Stomach smooth muscle (tissue), 2 donors: ENCODE results near the gene EHD2.

Experiments used
- H3K27ac ChIP-seq: one replicate; pipeline ENCODE4 v1.7.0; 2013; ENCODE audit warnings: mild to moderate bottlenecking, low read length, inconsistent platforms
- H3K27me3 ChIP-seq, 2 donors: one replicate each; pipeline ENCODE4 v1.7.0; 2013; ENCODE audit warnings: low read length in 2 of 2; ENCODE audit not compliant: insufficient read depth in 2 of 2, control insufficient read depth in 1 of 2
- H3K36me3 ChIP-seq, 2 donors: one replicate each; pipeline ENCODE4 v1.7.0; 2013; ENCODE audit warnings: low read length in 2 of 2; ENCODE audit not compliant: control insufficient read depth in 2 of 2, insufficient read depth in 2 of 2
- H3K4me1 ChIP-seq: one replicate; pipeline ENCODE4 v1.7.0; 2013; ENCODE audit warnings: low read length; ENCODE audit not compliant: control insufficient read depth, insufficient read depth
- H3K4me3 ChIP-seq, 2 donors: one replicate each; pipeline ENCODE4 v1.7.0; 2013; ENCODE audit warnings: low read length in 2 of 2
- H3K9ac ChIP-seq, 2 donors: one replicate each; pipeline ENCODE4 v1.7.0; 2013; ENCODE audit warnings: low read length in 2 of 2, mild to moderate bottlenecking in 1 of 2
- H3K9me3 ChIP-seq, 2 donors: one replicate each; pipeline ENCODE4 v1.7.0; 2013; ENCODE audit warnings: low read length in 2 of 2; ENCODE audit not compliant: control insufficient read depth in 2 of 2
- donor health status: healthy.
- donor health status: Pancreatic carcinoma.

EHD2 gene

GRCh38 chr19:47691782-47692181 lies 21.4 kb upstream of the EHD2 start:
- Histone ChIP-seq H3K9me3 (peaks cover 0 to 2% of the 10 kb centered on the region in 2 donors), H3K27ac (no peak overlapping the region), H3K36me3 (peaks cover 5 to 9% of the 10 kb centered on the region in 2 donors)

GRCh38 chr19:47693489-47693888 lies 19.7 kb upstream of the EHD2 start:
- peaks cover 5 to 9% of the 10 kb centered on the region in 2 donors for H3K36me3 ChIP-seq

More at GRCh38 chr19:47691782-47692181, 21.4 kb upstream of the EHD2 start:
- H3K27me3 ChIP-seq: no peaks in the 10 kb centered on the region
- no peak overlapping the region for H3K4me3 ChIP-seq
- H3K4me1 ChIP-seq: no peaks in the 10 kb centered on the region
- no peak overlapping the region for H3K9ac ChIP-seq

DNA sequence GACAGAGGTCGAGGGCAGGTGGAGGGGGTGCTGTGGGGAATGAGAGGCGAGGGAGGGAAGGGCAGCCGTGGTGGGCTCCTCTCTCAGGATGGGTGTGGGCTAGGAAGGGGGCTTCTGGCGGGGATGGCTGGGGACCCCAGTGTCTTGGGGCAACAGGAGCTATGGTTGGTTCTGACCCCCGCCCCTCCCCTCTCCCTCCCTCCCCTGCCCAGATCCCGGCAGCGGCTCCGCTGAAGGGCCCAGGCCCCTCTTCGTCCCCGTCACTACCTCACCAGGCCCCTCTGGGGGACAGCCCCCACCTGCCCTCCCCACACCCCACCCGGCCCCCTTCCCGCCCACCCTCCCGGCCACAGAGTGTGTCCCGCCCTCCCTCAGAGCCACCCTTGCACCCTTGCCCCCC lies 19.3 kb upstream of the EHD2 start:
- Histone ChIP-seq H3K27ac (no peak overlapping the region), H3K27me3 (no peaks in the 10 kb centered on the region), H3K9ac (no peak overlapping the region), H3K36me3 (peaks cover 9 to 11% of the 10 kb centered on the region in 2 donors), H3K4me3 (no peak overlapping the region), H3K4me1 (no peaks in the 10 kb centered on the region), H3K9me3 (peaks cover 0 to 2% of the 10 kb centered on the region in 2 donors)

More at GRCh38 chr19:47693489-47693888, 19.7 kb upstream of the EHD2 start:
- Histone ChIP-seq H3K9ac (no peak overlapping the region), H3K27me3 (no peaks in the 10 kb centered on the region), H3K27ac (no peak overlapping the region), H3K4me1 (no peaks in the 10 kb centered on the region), H3K4me3 (no peak overlapping the region), H3K9me3 (peaks cover 0 to 2% of the 10 kb centered on the region in 2 donors)

DNA sequence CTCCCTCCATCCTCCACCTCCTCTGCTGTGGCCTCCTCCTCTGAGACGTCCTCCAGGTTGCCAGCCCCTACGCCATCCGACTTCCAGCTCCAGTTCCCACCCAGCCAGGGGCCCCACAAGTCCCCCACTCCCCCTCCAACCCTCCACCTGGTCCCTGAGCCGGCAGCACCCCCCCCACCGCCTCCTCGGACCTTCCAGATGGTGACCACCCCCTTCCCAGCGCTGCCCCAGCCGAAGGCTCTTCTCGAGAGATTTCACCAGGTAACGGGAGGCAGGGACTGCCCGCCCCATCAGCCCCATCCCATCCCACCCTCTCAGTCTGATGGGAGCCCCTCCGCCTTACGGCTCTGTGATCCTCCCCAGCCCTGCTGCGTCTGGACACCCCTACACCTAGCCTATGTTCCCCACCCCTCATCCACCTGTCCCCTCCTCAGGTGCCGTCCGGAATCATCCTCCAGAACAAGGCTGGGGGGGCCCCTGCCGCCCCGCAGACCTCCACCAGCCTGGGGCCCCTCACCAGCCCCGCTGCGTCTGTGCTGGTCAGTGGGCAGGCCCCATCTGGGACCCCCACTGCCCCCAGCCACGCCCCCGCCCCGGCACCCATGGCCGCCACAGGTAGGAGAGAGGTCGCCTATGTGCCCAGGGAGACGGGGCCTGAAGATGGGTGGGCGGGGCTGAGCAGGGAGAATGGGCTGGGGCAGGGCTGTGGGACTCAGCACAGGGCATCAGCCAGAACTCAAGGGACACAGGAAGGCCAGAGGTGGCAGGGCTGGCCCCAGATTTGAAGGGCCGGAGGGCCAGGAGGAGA lies 18.6 kb upstream of the EHD2 start:
- Histone ChIP-seq H3K9me3 (peaks cover 0 to 2% of the 10 kb centered on the region in 2 donors), H3K36me3 (peaks cover 13 to 16% of the 10 kb centered on the region in 2 donors), H3K9ac (no peak overlapping the region), H3K4me1 (no peaks in the 10 kb centered on the region), H3K27ac (no peak overlapping the region), H3K27me3 (no peaks in the 10 kb centered on the region), H3K4me3 (no peak overlapping the region)

GRCh38 chr19:47695533-47696262 lies 17.5 kb upstream of the EHD2 start:
- no peaks in the 10 kb centered on the region for H3K4me1 ChIP-seq
- peaks cover 0 to 2% of the 10 kb centered on the region in 2 donors for H3K9me3 ChIP-seq
- H3K27me3 ChIP-seq: no peaks in the 10 kb centered on the region
- peaks cover 17 to 21% of the 10 kb centered on the region in 2 donors for H3K36me3 ChIP-seq
- H3K4me3 ChIP-seq: no peak overlapping the region
- peak overlapping the region in 1 of 2 donors; percentile 2 for H3K9ac ChIP-seq
- no peak overlapping the region for H3K27ac ChIP-seq

GRCh38 chr19:47696635-47697034 lies 16.6 kb upstream of the EHD2 start:
- H3K27ac ChIP-seq: no peak overlapping the region
- no peaks in the 10 kb centered on the region for H3K9me3 ChIP-seq
- peaks cover 12 to 21% of the 10 kb centered on the region in 2 donors for H3K36me3 ChIP-seq
- no peak overlapping the region for H3K9ac ChIP-seq
- no peak overlapping the region for H3K4me3 ChIP-seq
- H3K27me3 ChIP-seq: no peaks in the 10 kb centered on the region
- no peaks in the 10 kb centered on the region for H3K4me1 ChIP-seq

GRCh38 chr19:47697863-47698609 lies 15.2 kb upstream of the EHD2 start:
- Histone ChIP-seq H3K4me1 (no peaks in the 10 kb centered on the region), H3K36me3 (peaks cover 12 to 19% of the 10 kb centered on the region in 2 donors), H3K9me3 (no peaks in the 10 kb centered on the region), H3K27ac (peak overlapping the region; percentile 62), H3K27me3 (no peaks in the 10 kb centered on the region), H3K4me3 (no peak overlapping the region), H3K9ac (peak overlapping the region; percentile 20 to 51)

DNA sequence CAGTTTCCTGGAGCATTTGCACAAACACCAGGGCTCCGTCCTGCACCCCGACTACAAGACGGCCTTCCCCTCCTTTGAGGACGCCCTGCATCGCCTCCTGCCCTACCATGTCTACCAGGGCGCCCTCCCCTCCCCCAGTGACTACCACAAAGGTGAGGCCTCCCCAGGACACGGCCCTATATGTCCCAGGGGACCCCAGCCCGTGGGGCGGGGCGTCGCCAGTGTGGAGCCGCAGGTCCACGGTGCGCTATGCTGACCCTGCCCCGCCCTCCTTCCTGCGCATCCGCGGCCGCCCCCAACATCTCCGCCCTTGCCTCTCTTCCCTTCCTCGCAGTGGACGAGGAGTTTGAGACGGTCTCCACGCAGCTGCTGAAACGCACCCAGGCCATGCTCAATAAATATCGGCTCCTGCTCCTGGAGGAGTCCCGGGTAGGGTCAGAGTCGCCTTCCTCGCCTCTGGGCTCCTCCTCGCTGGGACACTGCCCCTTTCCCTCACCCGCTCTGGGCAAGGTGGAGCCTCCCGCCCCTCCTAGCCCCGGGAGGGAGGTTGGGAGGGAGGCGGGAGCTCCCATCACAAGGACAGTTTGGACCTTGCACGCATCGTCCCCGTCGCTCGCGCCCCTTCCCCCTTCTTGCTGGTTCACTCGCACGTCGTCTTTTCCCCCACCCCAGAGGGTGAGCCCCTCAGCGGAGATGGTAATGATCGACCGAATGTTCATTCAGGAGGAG lies 14.4 kb upstream of the EHD2 start:
- H3K27me3 ChIP-seq: no peaks in the 10 kb centered on the region
- no peaks in the 10 kb centered on the region for H3K9me3 ChIP-seq
- H3K27ac ChIP-seq: peak overlapping the region; percentile 62
- no peak overlapping the region for H3K9ac ChIP-seq
- no peak overlapping the region for H3K4me3 ChIP-seq
- peaks cover 1% of the 10 kb centered on the region for H3K4me1 ChIP-seq
- peaks cover 14 to 17% of the 10 kb centered on the region in 2 donors for H3K36me3 ChIP-seq

DNA sequence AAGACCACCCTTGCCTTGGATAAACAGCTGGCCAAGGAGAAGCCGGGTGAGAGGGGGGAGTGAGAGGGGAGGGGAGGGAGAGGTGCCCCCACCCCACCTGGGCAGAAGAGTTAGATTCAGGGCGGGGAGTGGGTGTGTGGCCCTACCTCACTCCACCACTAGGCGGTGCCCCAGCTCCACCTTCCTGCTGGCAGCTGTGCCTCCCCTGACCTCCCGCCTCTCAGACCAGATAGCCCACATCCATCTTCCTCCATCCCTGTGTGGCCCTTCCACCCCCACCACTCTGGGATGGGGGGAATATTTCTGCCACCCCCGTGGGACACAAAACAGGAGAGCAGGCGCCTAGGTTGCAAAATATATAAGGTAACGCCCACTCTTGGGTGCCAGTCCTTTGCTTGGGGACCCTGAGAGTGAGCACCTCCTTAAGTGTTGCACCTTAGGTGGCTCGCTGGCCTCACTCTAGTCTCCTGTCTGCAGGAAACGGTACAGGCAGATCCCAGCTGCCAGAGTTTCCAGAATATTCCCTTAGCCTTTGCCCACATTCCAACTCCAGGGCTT lies 13.8 kb upstream of the EHD2 start:
- H3K9ac ChIP-seq: no peak overlapping the region
- H3K4me1 ChIP-seq: peaks cover 6% of the 10 kb centered on the region
- H3K36me3 ChIP-seq: peaks cover 14 to 17% of the 10 kb centered on the region in 2 donors
- H3K27ac ChIP-seq: no peak overlapping the region
- no peaks in the 10 kb centered on the region for H3K27me3 ChIP-seq
- H3K4me3 ChIP-seq: no peak overlapping the region
- no peaks in the 10 kb centered on the region for H3K9me3 ChIP-seq
